GOT3 (cell line): Measurements from ENCODE around the gene GTF3C4.

Source experiments
- DNase-seq: peaks from one replicate; lab custom pipeline; 2025; ENCODE audit warnings: mixed read lengths; lab: John Stamatoyannopoulos, UW

GTF3C4 gene

GRCh38 chr9:132731230-132731629 lies 61.0 kb downstream of the GTF3C4 start:
- DNase-seq, result no peak

DNA sequence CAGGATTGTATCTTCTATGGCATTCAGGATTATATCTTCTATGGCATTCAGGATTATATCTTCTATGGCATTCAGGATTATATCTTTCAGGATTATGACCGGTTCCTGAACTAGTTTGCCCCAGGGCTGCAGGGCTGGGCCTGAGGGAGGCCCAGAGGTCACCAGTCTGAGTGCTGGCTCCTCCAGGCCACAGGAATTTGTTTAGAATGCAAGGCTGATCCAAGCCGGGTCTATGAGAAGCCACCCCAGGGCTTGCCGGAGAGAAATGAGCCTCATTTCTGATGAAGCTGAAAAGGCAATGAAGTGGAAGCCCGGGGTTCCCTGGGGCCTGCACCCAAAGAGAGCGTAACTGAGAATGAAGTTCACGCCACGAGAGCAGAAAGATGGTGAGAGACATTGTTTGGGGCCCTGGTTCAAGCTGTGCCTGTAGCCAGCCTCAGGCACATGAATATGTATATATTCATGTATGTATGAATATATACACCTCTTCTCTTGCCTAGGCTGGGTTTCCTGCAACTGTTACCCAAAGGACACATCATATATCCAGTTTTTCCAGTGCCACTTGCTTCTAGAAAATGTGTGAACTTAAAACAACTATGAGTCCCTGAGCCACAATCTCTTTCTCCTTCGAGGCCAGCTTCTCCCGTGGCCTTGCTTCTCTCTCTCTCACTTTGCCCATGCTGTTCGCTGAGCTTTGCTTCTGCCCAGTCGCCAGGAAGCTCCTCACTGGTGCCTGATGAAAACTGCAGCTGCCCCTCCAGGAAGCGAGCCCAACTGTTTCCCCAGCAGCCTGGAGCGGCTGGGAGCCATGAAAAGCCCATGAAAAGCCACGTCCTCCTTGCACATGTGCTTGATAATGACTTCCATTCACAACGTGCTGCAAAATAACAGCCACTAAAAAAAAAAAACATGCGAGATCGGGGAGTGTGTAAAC lies 62.3 kb downstream of the GTF3C4 start:
- no peak for DNase-seq

DNA sequence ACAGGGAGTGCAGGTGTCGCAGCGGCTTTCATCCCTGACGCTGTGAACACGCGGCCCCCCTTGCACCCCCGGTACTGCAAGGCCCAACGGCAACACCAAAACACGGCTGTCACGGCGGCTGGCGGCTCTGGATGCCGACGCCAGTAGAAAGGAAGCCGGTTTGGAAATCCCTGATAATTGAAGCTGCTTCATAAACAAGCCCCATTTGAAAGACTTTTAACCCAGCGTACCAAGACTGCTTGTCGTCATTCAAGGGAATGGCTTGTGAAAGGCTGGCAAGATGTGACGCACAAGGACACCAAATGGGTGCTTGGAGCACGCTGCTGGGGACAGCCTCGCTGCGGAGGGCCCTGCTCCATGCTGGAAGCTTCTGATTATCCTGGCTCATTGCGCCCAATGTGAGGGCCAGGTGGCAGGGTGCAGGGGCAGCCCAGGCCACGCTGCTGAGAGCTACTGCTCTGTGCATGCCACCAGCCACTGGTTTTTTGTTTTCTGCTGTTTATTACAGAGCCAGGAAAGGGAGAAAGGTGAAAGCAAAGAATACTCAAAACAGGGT lies 63.1 kb downstream of the GTF3C4 start:
- DNase-seq, result no peak

- DNase-seq, result no peak
Measured at GRCh38 chr9:132739710-132740310, 69.5 kb downstream of the GTF3C4 start.

GRCh38 chr9:132740526-132741309 lies 70.5 kb downstream of the GTF3C4 start:
- DNase-seq, result no peak

GRCh38 chr9:132742821-132743311 lies 72.6 kb downstream of the GTF3C4 start:
- no peak for DNase-seq

DNA sequence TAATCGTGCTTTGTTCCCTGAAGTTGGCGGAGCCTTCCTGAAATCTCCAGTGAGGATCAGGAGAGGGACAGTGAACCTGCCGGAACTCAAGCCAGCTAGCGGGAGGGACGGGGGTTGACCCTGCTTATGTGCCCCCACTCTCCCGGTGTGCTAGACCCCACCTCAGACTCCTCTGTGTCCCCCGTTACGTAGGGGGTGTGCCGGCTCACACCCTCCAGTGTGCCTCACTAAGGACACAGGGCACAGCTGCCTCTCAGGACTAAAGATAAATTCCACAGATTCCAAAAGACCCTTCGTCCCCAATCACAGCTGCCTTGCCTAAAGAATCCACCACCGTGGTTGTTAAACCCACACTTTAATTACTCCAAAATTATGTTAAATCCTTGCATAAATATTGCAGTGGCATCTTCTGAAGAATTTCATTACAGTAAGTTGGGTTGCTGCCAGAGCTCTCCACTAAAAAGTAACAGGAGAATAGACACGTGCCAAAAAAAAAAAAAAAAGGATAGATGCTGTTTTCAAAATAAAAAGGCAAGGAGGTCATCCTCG lies 73.7 kb downstream of the GTF3C4 start:
- DNase-seq, result no peak
